SK-N-MC (cell line): Measurements from ENCODE around the gene TPRA1.

ENCODE experiments used
- DNase-seq: peaks from one replicate; pipeline ENCODE4 v3.0.0-alpha.2; 2011; ENCODE audit warnings: low read depth, low spot score
- H3K27ac ChIP-seq: fragments of 200-600 bp; sonication (generic); 2 replicates; pipeline ENCODE4 v1.5.1; 2016; ENCODE audit warnings: mixed run types
- H3K36me3 ChIP-seq: fragments of 200-600 bp; sonication (generic); 2 replicates; pipeline ENCODE4 v1.6.1; 2017; ENCODE audit warnings: antibody characterized with exemption, low read length, mixed read lengths; ENCODE audit not compliant: insufficient read depth
- H3K4me3 ChIP-seq: fragments of 200-600 bp; sonication (generic); 2 replicates; pipeline ENCODE4 v1.5.1; 2016
- H3K9ac ChIP-seq: fragments of 200-600 bp; sonication (generic); 2 replicates; pipeline ENCODE4 v1.8.0; 2017; ENCODE audit warnings: mixed run types, mixed read lengths; ENCODE audit not compliant: insufficient read length
- H3K9me3 ChIP-seq: fragments of 200-600 bp; sonication (generic); 2 replicates; pipeline ENCODE4 v1.6.1; 2017; ENCODE audit warnings: low read depth, mild to moderate bottlenecking, antibody characterized with exemption, low read length, moderate library complexity, mixed read lengths
- EZH2 ChIP-seq: fragments of 200-600 bp; sonication (generic); IDR thresholded peaks from one replicate; pipeline ENCODE4 v1.6.1; 2017; ENCODE audit warnings: antibody characterized with exemption
- FOXP2 ChIP-seq: optimal IDR thresholded peaks from 2 replicates; pipeline ENCODE3; 2011; ENCODE audit warnings: mild to moderate bottlenecking, moderate library complexity; ENCODE audit not compliant: insufficient read depth; ENCODE audit errors: extremely low read length, control extremely low read depth
- POLR2AphosphoS5 ChIP-seq: IDR thresholded peaks from 2 replicates; pipeline ENCODE4 v1.6.1; 2012; ENCODE audit warnings: mild to moderate bottlenecking, low read depth, low read length, borderline replicate concordance

TPRA1 gene

DNA sequence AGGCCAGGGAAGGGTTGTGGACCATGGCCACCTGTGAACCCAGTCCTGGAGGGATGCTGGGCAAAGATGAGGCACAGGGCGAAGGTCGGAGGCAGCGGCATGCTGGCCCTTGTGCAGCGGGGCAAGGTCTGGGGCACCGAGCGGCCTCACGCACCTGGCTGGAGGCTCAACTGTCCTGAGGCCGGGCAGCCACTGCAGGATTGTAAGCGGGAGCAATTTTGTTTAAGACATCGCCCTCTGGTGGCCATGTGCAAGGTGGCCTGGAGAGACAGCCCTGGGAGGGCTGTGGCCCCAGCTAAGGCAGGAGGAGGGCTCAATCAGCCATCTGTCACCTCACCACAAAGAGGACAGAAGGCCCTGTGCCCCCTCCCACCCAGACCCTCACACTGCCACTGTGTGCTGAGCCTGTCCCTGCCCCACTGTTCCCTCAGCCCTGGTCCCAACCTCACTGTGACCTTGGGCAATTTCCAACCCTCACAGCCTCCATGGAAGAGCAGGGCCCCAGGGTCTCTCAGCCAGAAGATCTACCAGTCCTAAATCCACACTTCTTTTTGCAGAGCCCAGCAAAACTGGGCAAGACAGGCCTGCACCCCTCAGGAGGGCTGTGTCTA is 46.2 kb downstream of the TPRA1 start:
- H3K9ac ChIP-seq = no peak overlapping the region
- no peaks in the 10 kb centered on the region for H3K9me3 ChIP-seq
- DNase-seq = no peak
- H3K4me3 ChIP-seq = no peak overlapping the region
- TF ChIP-seq EZH2 = no peak
- no peak for TF ChIP-seq FOXP2
- no peak for TF ChIP-seq POLR2AphosphoS5
- H3K27ac ChIP-seq = no peak overlapping the region
- no peaks in the 10 kb centered on the region for H3K36me3 ChIP-seq

GRCh38 chr3:127543441-127543840 is 47.1 kb downstream of the TPRA1 start:
- TF ChIP-seq EZH2 = no peak
- no peak for TF ChIP-seq FOXP2
- TF ChIP-seq POLR2AphosphoS5 = no peak
- Histone ChIP-seq H3K4me3 (no peak overlapping the region), H3K36me3 (no peaks in the 10 kb centered on the region), H3K9ac (no peak overlapping the region), H3K27ac (no peak overlapping the region), H3K9me3 (no peaks in the 10 kb centered on the region)
- no peak for DNase-seq

DNA sequence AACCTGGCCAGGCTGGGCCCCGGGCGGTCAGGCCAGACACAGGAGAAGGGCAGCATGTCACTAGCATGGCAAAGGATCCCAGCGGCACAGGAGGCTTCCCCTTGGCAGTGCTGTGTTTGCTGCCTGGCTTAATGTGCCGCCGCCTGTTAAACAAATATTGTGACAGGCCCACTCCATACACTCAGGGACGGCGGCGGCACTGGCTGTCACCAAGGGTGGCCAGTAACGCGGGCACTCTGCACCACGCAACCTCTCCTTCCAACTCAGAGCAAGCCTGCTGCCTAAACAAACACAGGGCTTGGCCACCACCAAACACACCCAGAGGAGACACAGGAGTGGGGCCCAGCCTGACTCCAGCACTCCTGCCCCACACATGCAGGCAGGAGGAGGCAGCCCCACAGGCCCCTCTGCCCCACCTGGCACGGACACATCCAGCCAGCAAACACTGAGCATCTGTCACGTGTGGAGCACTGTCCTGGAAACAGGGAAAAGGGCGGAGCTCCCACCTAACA is 48.0 kb downstream of the TPRA1 start:
- Histone ChIP-seq H3K27ac (no peak overlapping the region), H3K36me3 (no peaks in the 10 kb centered on the region), H3K4me3 (no peak overlapping the region), H3K9ac (no peak overlapping the region), H3K9me3 (no peaks in the 10 kb centered on the region)
- no peak for TF ChIP-seq POLR2AphosphoS5
- no peak for TF ChIP-seq EZH2
- TF ChIP-seq FOXP2 = no peak
- DNase-seq = no peak

GRCh38 chr3:127541320-127541719 is 49.2 kb downstream of the TPRA1 start:
- no peaks in the 10 kb centered on the region for H3K9me3 ChIP-seq
- no peak overlapping the region for H3K9ac ChIP-seq
- H3K36me3 ChIP-seq = no peaks in the 10 kb centered on the region
- H3K4me3 ChIP-seq = no peak overlapping the region
- H3K27ac ChIP-seq = no peak overlapping the region
- DNase-seq = no peak
- TF ChIP-seq POLR2AphosphoS5 (no peak), FOXP2 (no peak), EZH2 (no peak)

- Histone ChIP-seq H3K4me3 (no peak overlapping the region), H3K36me3 (no peaks in the 10 kb centered on the region), H3K27ac (no peak overlapping the region), H3K9ac (no peak overlapping the region), H3K9me3 (no peaks in the 10 kb centered on the region)
- TF ChIP-seq POLR2AphosphoS5 = no peak
- no peak for TF ChIP-seq EZH2
- TF ChIP-seq FOXP2 = no peak
- DNase-seq = no peak
Measured at GRCh38 chr3:127539366-127540060, 51.0 kb downstream of the TPRA1 start.

GRCh38 chr3:127538569-127538968 is 52.0 kb downstream of the TPRA1 start:
- H3K27ac ChIP-seq = no peak overlapping the region
- no peak overlapping the region for H3K4me3 ChIP-seq
- H3K9ac ChIP-seq = no peak overlapping the region
- DNase-seq = no peak
- no peaks in the 10 kb centered on the region for H3K9me3 ChIP-seq
- TF ChIP-seq POLR2AphosphoS5 = no peak
- no peak for TF ChIP-seq FOXP2
- no peak for TF ChIP-seq EZH2
- no peaks in the 10 kb centered on the region for H3K36me3 ChIP-seq

- no peak overlapping the region for H3K27ac ChIP-seq
- no peak overlapping the region for H3K9ac ChIP-seq
- no peaks in the 10 kb centered on the region for H3K36me3 ChIP-seq
- H3K9me3 ChIP-seq = no peaks in the 10 kb centered on the region
- H3K4me3 ChIP-seq = no peak overlapping the region
- no peak for DNase-seq
- TF ChIP-seq POLR2AphosphoS5 (no peak), EZH2 (no peak), FOXP2 (no peak)
Measured at GRCh38 chr3:127536830-127537812, 53.4 kb downstream of the TPRA1 start.
